ENCODE data around the gene INAFM1.
A peak's percentile ranks its signal among the peaks of the same experiment; 100 is the strongest.

INAFM1 gene

GRCh38 chr19:47273313-47274070 is 1.2 kb upstream of the INAFM1 start (continued):
- TF ChIP-seq BCL11A (tag by site-specific recombination; IDR thresholded peaks at IDR 0.05; ENCODE audit: low read depth) (no peak; the same call in 1 of the 2 replicates), MYNN (tag by site-specific recombination; IDR thresholded peaks at IDR 0.05; ENCODE audit: borderline replicate concordance) (no peak), ZNF510 (tag by site-specific recombination; IDR thresholded peaks at IDR 0.05; ENCODE audit: insufficient replicate concordance) (no peak), GLI4 (tag by site-specific recombination; IDR thresholded peaks at IDR 0.05) (0 out of 2 replicates have a peak, but pooled peaks have one; percentile 6), KLF17 (tag by site-specific recombination; IDR thresholded peaks at IDR 0.05) (peak; percentile 16; the same call in 1 of the 2 replicates), ZSCAN23 (tag by site-specific recombination; IDR thresholded peaks at IDR 0.05) (no peak), KLF8 (tag by site-specific recombination; IDR thresholded peaks at IDR 0.05) (peak; percentile 57), ZNF404 (tag by site-specific recombination; IDR thresholded peaks at IDR 0.05) (no peak), ZNF391 (tag by site-specific recombination; IDR thresholded peaks at IDR 0.05; ENCODE audit: borderline replicate concordance, low read depth) (peak; percentile 15; the same call in 1 of the 2 replicates), ZBTB21 (tag by site-specific recombination; IDR thresholded peaks at IDR 0.05) (peak; percentile 80), ZNF184 (tag by site-specific recombination; IDR thresholded peaks at IDR 0.05) (no peak), ZNF23 (tag by site-specific recombination; IDR thresholded peaks at IDR 0.05; ENCODE audit: borderline replicate concordance) (no peak), KLF10 (tag by site-specific recombination; IDR thresholded peaks at IDR 0.05) (0 out of 2 replicates have a peak, but pooled peaks have one; percentile 68), TRIM28 (IDR thresholded peaks at IDR 0.05; ENCODE audit: borderline replicate concordance, low read length) (0 out of 2 replicates have a peak, but pooled peaks have one; percentile 37), ZNF341 (tag by site-specific recombination; IDR thresholded peaks at IDR 0.05; ENCODE audit: low read depth) (peak; percentile 88), ZNF354C (tag by site-specific recombination; IDR thresholded peaks at IDR 0.05; ENCODE audit: borderline replicate concordance, low read depth) (no peak), ZNF138 (tag by site-specific recombination; IDR thresholded peaks at IDR 0.05; ENCODE audit: borderline replicate concordance) (no peak), ZNF433 (tag by site-specific recombination; IDR thresholded peaks at IDR 0.05; ENCODE audit: low read depth) (no peak), HIC1 (tag by site-specific recombination; IDR thresholded peaks at IDR 0.05) (no peak), ZNF830 (tag by site-specific recombination; IDR thresholded peaks at IDR 0.05; ENCODE audit: low read depth) (no peak), ZBTB7A (tag by site-specific recombination; IDR thresholded peaks at IDR 0.05; ENCODE audit: low read depth) (peak; percentile 88), ZNF530 (tag by site-specific recombination; IDR thresholded peaks at IDR 0.05; ENCODE audit: low read depth) (no peak), ZNF501 (tag by site-specific recombination; IDR thresholded peaks at IDR 0.05) (0 out of 2 replicates have a peak, but pooled peaks have one; percentile 30), ZNF513 (tag by site-specific recombination; IDR thresholded peaks at IDR 0.05) (peak; percentile 49), ZNF768 (tag by site-specific recombination; IDR thresholded peaks at IDR 0.05) (no peak), ZNF571 (tag by site-specific recombination; IDR thresholded peaks at IDR 0.05) (no peak)
- TF ChIP-seq, protein P1, sequence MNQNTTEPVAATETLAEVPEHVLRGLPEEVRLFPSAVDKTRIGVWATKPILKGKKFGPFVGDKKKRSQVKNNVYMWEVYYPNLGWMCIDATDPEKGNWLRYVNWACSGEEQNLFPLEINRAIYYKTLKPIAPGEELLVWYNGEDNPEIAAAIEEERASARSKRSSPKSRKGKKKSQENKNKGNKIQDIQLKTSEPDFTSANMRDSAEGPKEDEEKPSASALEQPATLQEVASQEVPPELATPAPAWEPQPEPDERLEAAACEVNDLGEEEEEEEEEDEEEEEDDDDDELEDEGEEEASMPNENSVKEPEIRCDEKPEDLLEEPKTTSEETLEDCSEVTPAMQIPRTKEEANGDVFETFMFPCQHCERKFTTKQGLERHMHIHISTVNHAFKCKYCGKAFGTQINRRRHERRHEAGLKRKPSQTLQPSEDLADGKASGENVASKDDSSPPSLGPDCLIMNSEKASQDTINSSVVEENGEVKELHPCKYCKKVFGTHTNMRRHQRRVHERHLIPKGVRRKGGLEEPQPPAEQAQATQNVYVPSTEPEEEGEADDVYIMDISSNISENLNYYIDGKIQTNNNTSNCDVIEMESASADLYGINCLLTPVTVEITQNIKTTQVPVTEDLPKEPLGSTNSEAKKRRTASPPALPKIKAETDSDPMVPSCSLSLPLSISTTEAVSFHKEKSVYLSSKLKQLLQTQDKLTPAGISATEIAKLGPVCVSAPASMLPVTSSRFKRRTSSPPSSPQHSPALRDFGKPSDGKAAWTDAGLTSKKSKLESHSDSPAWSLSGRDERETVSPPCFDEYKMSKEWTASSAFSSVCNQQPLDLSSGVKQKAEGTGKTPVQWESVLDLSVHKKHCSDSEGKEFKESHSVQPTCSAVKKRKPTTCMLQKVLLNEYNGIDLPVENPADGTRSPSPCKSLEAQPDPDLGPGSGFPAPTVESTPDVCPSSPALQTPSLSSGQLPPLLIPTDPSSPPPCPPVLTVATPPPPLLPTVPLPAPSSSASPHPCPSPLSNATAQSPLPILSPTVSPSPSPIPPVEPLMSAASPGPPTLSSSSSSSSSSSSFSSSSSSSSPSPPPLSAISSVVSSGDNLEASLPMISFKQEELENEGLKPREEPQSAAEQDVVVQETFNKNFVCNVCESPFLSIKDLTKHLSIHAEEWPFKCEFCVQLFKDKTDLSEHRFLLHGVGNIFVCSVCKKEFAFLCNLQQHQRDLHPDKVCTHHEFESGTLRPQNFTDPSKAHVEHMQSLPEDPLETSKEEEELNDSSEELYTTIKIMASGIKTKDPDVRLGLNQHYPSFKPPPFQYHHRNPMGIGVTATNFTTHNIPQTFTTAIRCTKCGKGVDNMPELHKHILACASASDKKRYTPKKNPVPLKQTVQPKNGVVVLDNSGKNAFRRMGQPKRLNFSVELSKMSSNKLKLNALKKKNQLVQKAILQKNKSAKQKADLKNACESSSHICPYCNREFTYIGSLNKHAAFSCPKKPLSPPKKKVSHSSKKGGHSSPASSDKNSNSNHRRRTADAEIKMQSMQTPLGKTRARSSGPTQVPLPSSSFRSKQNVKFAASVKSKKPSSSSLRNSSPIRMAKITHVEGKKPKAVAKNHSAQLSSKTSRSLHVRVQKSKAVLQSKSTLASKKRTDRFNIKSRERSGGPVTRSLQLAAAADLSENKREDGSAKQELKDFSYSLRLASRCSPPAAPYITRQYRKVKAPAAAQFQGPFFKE (tag by site-specific recombination; IDR thresholded peaks at IDR 0.05; ENCODE audit: borderline replicate concordance), result no peak
